ENCODE data around the gene C16orf54. TPM values are rescaled to one million over a fixed set of nuclear protein-coding genes. Genes with fewer than 3 reads are reported as not detected.
A peak's percentile ranks its signal among the peaks of the same experiment; 100 is the strongest.

Gene C16orf54
- total and polyA plus RNA-seq, 9 of the 15 experiments (the other 6 are each of a cell fraction or from before 2014, with no cell fraction given), result 0.09 TPM; not detected in 8

GRCh38 chr16:29699324-29700219, 46.2 kb downstream of the C16orf54 start (continued):
- TF ChIP-seq ZNF766 (CRISPR knock-in tag; conservative IDR thresholded peaks at IDR 0.05), result no peak
- no peak for TF ChIP-seq XRCC3 (IDR thresholded peaks at IDR 0.05)
- TF ChIP-seq E4F1 (CRISPR knock-in tag; IDR thresholded peaks at IDR 0.05; ENCODE audit: borderline replicate concordance), result no peak
- TF ChIP-seq ZSCAN32 (CRISPR knock-in tag; IDR thresholded peaks at IDR 0.05), result no peak
- TF ChIP-seq RBM17 (IDR thresholded peaks at IDR 0.05; ENCODE audit: borderline replicate concordance, low read depth, low read length), result no peak
- no peak for TF ChIP-seq FOXJ2 (tag; IDR thresholded peaks at IDR 0.05)
- no peak for TF ChIP-seq ATF3 (IDR thresholded peaks at IDR 0.05)
- no peak for TF ChIP-seq ATF3 (CRISPR knock-in tag; conservative IDR thresholded peaks at IDR 0.05)
- no peak for TF ChIP-seq HCFC1 (IDR thresholded peaks at IDR 0.05; ENCODE audit: low read depth, low read length)
- no peak for TF ChIP-seq CBX1 (IDR thresholded peaks at IDR 0.05; ENCODE audit: low read depth)
- TF ChIP-seq DPF2 (IDR thresholded peaks at IDR 0.05), result 0 out of 2 replicates have a peak, but pooled peaks have one; percentile 40
- no peak for TF ChIP-seq ZBTB34 (CRISPR knock-in tag; IDR thresholded peaks at IDR 0.05)
- TF ChIP-seq U2AF2 (optimal IDR thresholded peaks at IDR 0.05; ENCODE audit: low read depth, low read length), result no peak
- TF ChIP-seq HMG20A (CRISPR knock-in tag; conservative IDR thresholded peaks at IDR 0.05), result no peak
- TF ChIP-seq MTA1 (IDR thresholded peaks at IDR 0.05; ENCODE audit: borderline replicate concordance), result no peak
- no peak for TF ChIP-seq TCF15 (CRISPR knock-in tag; IDR thresholded peaks at IDR 0.05)
- TF ChIP-seq PRDM10 (IDR thresholded peaks at IDR 0.05; ENCODE audit: partially characterized antibody), result peak; percentile 3
- no peak for TF ChIP-seq HMG20B (CRISPR knock-in tag; IDR thresholded peaks at IDR 0.05)
- no peak for TF ChIP-seq ZNF347 (CRISPR knock-in tag; IDR thresholded peaks at IDR 0.05; ENCODE audit: low read depth)
- TF ChIP-seq ZNF436 (CRISPR knock-in tag; IDR thresholded peaks at IDR 0.05), result no peak
